SHP77 (cell line): ENCODE data around the gene MAPRE2.
A peak's percentile ranks its signal among the peaks of the same experiment; 100 is the strongest.
"Not testable (repeated sequence)": the region's sequence is repeated elsewhere in the genome, so short reads cannot be mapped to it uniquely, and the experiment has no call there.

Experiments
- DNase-seq, 2 experiments: peaks; one replicate each; lab custom pipeline; 2025; lab: John Stamatoyannopoulos, UW

MAPRE2 gene

GRCh38 chr18:35122586-35123224 is 81.5 kb downstream of the MAPRE2 start:
- no peak for DNase-seq

- DNase-seq = no peak
Measured at GRCh38 chr18:35123811-35124210, 82.6 kb downstream of the MAPRE2 start.

GRCh38 chr18:35127201-35127600 is 86.0 kb downstream of the MAPRE2 start:
- DNase-seq = no peak

- no peak for DNase-seq
Measured at GRCh38 chr18:35128675-35129074, 87.5 kb downstream of the MAPRE2 start.

- no peak for DNase-seq
Measured at GRCh38 chr18:35130236-35130635, 89.0 kb downstream of the MAPRE2 start.

GRCh38 chr18:35131387-35132020 is 90.3 kb downstream of the MAPRE2 start:
- no peak for DNase-seq

- no peak for DNase-seq
Measured at GRCh38 chr18:35132021-35132902, 91.0 kb downstream of the MAPRE2 start.

GRCh38 chr18:35134190-35134730 is 93.0 kb downstream of the MAPRE2 start:
- no peak for DNase-seq

GRCh38 chr18:35134791-35135531 is 93.7 kb downstream of the MAPRE2 start:
- DNase-seq = no peak

GRCh38 chr18:35136248-35136647 is 95.0 kb downstream of the MAPRE2 start:
- DNase-seq = no peak

- DNase-seq = no peak
Measured at GRCh38 chr18:35136885-35137284, 95.7 kb downstream of the MAPRE2 start.

GRCh38 chr18:35137632-35138031 is 96.4 kb downstream of the MAPRE2 start:
- no peak for DNase-seq

- no peak for DNase-seq
Measured at GRCh38 chr18:35138773-35139172, 97.6 kb downstream of the MAPRE2 start.

- no peak for DNase-seq
Measured at GRCh38 chr18:35139517-35139916, 98.3 kb downstream of the MAPRE2 start.

GRCh38 chr18:35141077-35141476 is 99.9 kb downstream of the MAPRE2 start:
- DNase-seq = no peak

GRCh38 chr18:35141567-35142274 is 100.5 kb downstream of the MAPRE2 start:
- DNase-seq = peak in 1 of 2 experiments; percentile 38

GRCh38 chr18:35142275-35142615 is 101.0 kb downstream of the MAPRE2 start:
- peak in 1 of 2 experiments; percentile 3 for DNase-seq

GRCh38 chr18:35143622-35144596 is 102.7 kb downstream of the MAPRE2 start:
- DNase-seq = peak; percentile 91 to 93

GRCh38 chr18:35144698-35145097 is 103.5 kb downstream of the MAPRE2 start:
- DNase-seq = no peak

GRCh38 chr18:35150195-35150594 is 109.0 kb downstream of the MAPRE2 start:
- not testable (repeated sequence) for DNase-seq
